ENCODE data around the gene MEG3.

MEG3 gene

GRCh38 chr14:100838493-100839314 is 12.8 kb downstream of the MEG3 start:
- no peak for DNase-seq (ENCODE audit: low read depth)
- no peak for TF ChIP-seq CTCF (IDR thresholded peaks at IDR 0.05; ENCODE audit: low read length, missing control alignments)
- H3K4me3 ChIP-seq (replicated peaks; ENCODE audit: low read depth, low read length): no peak overlapping the region

- TF ChIP-seq CTCF (IDR thresholded peaks at IDR 0.05; ENCODE audit: low read length, missing control alignments): no peak
- no peak overlapping the region for H3K4me3 ChIP-seq (replicated peaks; ENCODE audit: low read depth, low read length)
- DNase-seq (ENCODE audit: low read depth): no peak
Observed at GRCh38 chr14:100839315-100839585, 13.3 kb downstream of the MEG3 start.

- no peak for DNase-seq (ENCODE audit: low read depth)
- no peak overlapping the region for H3K4me3 ChIP-seq (replicated peaks; ENCODE audit: low read depth, low read length)
- TF ChIP-seq CTCF (IDR thresholded peaks at IDR 0.05; ENCODE audit: low read length, missing control alignments): no peak
Observed at GRCh38 chr14:100839681-100840111, 13.8 kb downstream of the MEG3 start.

GRCh38 chr14:100840286-100841065 is 14.6 kb downstream of the MEG3 start:
- no peak for DNase-seq (ENCODE audit: low read depth)
- TF ChIP-seq CTCF (IDR thresholded peaks at IDR 0.05; ENCODE audit: low read length, missing control alignments): no peak
- H3K4me3 ChIP-seq (replicated peaks; ENCODE audit: low read depth, low read length): no peak overlapping the region

- no peak for TF ChIP-seq CTCF (IDR thresholded peaks at IDR 0.05; ENCODE audit: low read length, missing control alignments)
- no peak overlapping the region for H3K4me3 ChIP-seq (replicated peaks; ENCODE audit: low read depth, low read length)
- no peak for DNase-seq (ENCODE audit: low read depth)
Observed at GRCh38 chr14:100841066-100841760, 15.3 kb downstream of the MEG3 start.

GRCh38 chr14:100841761-100842403 is 16.0 kb downstream of the MEG3 start:
- DNase-seq (ENCODE audit: low read depth): no peak

More at GRCh38 chr14:100841761-100842403, 16.0 kb downstream of the MEG3 start:
- TF ChIP-seq CTCF (IDR thresholded peaks at IDR 0.05; ENCODE audit: low read length, missing control alignments): no peak
- no peak overlapping the region for H3K4me3 ChIP-seq (replicated peaks; ENCODE audit: low read depth, low read length)
